HG03457 (cell line): ENCODE measurements around the gene IL11.
"Not testable (repeated sequence)": the region's sequence is repeated elsewhere in the genome, so short reads cannot be mapped to it uniquely, and the experiment has no call there.

ENCODE experiments used
- ATAC-seq: cut with Tn5 transposase; IDR thresholded peaks from one replicate; pipeline ENCODE4 v1.9.1; 2021; ENCODE audit warnings: moderate number of reproducible peaks; ENCODE audit not compliant: unreplicated experiment

Gene IL11

GRCh38 chr19:55339105-55339888, 31.0 kb downstream of the IL11 start, which contains the start of gene KMT5C:
TSS of gene KMT5C (plus strand) at chr19:55339876. CDS start at chr19:55341937, 2,061 bp downstream.
- ATAC-seq = peak; percentile 66

DNA sequence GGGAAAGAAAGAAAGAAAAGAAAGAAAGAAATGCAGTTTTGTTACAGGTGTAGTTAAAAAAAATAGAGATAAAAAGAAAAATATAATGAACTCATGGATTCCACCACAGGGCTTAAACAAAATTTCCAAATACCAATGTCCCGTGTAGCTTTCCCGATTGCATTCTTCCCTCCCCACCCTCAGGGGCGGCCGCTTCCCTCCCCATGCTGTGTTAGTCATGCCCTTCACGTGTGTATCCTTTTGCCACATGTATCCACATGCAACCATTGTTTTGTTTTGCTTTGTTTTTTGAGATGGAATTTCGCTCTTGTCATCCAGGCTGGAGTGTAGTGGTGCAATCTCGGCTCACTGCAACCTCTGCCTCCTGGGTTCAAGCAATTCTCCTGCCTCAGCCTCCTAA, 34.2 kb downstream of the IL11 start:
- no peak for ATAC-seq

- ATAC-seq = no peak
Observed at GRCh38 chr19:55333870-55334269, 36.4 kb downstream of the IL11 start.

GRCh38 chr19:55329791-55330190, 40.5 kb downstream of the IL11 start:
- not testable (repeated sequence) for ATAC-seq

DNA sequence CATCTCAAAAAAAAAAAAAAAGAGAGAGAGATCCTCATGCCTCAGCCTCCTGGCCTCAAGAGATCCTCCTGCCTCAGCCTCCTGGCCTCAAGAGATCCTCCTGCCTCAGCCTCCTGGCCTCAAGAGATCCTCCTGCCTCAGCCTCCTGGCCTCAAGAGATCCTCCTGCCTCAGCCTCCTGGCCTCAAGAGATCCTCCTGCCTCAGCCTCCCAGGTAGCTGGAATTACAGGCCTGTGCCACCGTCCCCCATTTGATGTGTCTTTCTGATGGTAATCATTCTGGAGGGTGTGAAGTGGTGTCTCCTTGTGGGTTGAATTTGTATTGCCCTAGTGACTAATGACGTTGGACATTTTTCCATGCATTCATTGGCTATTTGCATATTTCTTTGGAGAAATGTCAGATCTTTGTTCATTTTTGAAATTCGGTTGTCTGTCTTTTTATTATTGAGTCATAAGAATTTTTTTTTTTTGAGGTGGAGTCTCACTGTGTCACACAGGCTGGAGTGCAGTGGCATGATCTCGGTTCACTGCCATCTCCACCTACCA, 41.4 kb downstream of the IL11 start:
- ATAC-seq = not testable (repeated sequence)

DNA sequence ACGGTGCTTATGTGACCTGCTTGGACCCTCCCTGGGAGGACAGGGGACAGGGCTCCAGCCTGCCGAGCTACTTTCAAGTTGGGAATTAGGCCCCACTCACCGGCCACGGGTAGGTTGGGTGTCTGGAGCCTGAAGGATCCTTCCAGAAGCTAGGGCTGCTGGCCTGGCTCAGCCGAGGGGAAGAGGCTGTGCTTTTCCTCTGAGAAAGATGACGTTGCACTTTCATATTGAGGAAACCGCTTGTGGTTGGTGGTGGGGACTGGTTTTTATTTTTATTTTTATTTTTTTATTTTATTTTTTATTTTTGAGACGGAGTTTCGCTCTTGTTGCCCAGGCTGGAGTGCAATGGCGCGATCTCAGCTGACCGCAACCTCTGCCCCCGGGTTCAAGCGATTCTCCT, 45.1 kb downstream of the IL11 start, which contains the start of gene TMEM150B:
TSS of gene TMEM150B (minus strand) at position 170 of the 400 bp plus-strand sequence. CDS start 4,305 bp downstream, outside the sequence.
- no peak for ATAC-seq

- ATAC-seq = no peak
Observed at GRCh38 chr19:55324662-55325061, 45.6 kb downstream of the IL11 start.

DNA sequence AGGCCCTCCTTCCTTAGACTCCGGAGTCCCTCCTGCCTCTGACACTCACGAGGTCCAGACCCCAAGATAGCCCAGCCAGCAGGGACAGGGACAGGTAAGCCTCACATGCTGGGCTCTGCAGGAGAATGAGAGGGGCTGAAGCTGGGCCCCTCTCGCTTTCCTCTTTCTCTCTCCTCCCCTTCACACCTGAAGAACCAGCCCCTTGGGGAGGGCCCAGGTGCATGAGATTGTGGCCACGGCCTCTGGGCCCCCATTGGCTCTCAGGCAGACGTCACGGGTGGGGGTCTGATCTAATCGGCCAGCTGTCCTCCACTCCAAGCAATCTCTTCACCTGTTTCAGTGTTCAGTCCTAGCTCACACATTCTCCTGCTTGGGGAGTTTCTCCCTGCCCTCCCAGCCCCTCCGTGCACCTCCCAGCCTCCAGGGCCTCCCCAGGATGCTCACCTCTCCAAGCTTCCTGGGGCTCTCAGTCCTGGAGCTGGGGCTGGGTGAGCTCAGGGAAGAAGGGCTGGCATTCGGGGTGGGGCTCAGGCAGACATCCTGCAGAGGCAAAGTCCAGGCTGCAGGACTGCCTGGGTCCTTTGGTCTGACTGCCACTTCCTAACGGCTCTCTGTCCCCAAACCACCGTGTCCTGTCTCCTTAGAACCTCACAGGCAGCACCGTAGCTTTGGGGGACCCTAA, 47.9 kb downstream of the IL11 start:
- ATAC-seq = no peak

GRCh38 chr19:55321466-55322137, 48.7 kb downstream of the IL11 start:
- no peak for ATAC-seq

DNA sequence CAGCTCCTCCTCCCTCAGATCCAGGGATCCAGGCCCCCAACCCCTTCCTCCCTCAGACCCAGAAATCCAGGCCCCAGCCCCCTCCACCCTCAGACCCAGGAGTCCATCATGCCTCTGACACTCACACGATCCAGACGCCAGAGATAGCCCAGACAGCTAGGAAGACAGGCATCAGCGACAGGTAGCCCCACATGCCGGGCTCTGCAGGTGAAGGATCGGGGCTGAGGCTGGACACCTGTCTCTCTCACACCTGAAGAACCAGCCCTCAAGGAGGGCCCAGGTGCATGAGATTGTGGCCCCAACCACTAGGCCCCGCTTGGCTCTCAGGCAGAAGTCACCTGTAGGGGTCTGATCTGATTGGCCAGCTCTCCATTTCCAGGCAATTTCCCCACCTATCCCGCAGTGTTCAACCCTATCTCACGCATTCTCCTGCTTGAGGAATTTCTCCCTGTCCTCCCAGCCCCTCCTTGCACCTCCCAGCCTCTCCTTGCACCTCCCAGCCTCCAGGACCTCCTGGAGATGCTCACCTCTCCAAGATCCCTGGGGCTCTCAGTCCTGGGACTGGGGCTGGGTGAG, 49.3 kb downstream of the IL11 start:
- no peak for ATAC-seq

- ATAC-seq = no peak
Observed at GRCh38 chr19:55319785-55320184, 50.5 kb downstream of the IL11 start.

DNA sequence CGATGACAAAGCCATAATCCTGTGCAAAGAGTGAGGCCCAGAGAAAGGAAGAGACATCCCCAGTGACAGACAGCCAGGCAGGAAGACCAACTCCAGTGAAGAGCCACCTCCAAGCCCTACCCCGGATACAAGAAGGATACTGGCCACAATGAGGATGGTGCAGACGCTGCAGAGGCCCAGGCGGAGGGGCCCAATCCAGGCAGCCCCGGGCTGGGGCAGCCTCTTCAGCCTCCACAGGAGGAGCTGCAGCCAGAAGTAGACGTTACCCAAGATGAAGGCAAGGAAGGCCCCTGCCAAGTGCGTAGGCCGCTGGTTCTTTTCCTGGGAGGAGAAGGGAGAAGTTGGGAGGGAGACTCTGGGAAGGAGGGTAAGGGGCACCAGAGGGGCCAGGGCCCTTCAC, 53.6 kb downstream of the IL11 start:
- no peak for ATAC-seq

- no peak for ATAC-seq
Observed at GRCh38 chr19:55315956-55316525, 54.2 kb downstream of the IL11 start.

DNA sequence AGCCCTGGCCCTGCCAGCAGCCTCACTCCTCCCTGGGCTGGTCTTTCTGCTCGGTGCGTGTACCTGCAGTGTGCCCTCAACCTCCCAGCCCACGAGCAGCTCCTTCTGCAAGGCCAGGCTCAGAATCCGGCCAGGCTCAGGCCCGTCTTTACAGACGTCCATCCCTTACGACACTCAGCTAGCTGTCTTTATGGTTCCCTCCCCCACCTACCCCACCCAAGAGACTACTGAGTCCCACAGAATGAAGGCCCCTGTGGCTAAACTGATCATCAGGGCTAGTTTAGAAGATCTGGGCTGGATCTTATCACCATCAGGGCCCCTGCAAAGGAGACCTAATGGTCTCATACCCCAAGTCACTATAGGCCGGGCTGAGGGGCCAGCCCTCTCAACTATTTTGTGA, 55.9 kb downstream of the IL11 start:
- no peak for ATAC-seq
